Endodermal cell (in vitro differentiated cells): Measurements from ENCODE around the gene ITGB1BP1. TPM values are rescaled to one million over a fixed set of nuclear protein-coding genes. Genes with fewer than 3 reads are reported as not detected.

Experiments
- DNase-seq: peaks from one replicate; pipeline ENCODE4 v3.0.0-alpha.2; 2017
- H3K27ac ChIP-seq: 2 replicates; pipeline ENCODE4 v1.5.1; 2013; ENCODE audit warnings: mild to moderate bottlenecking, low read depth, low read length, moderate library complexity
- H3K27me3 ChIP-seq: 2 replicates; pipeline ENCODE4 v1.6.1; 2013; ENCODE audit warnings: mild to moderate bottlenecking, low read length, moderate library complexity; ENCODE audit not compliant: insufficient read depth, control insufficient read depth, poor library complexity, severe bottlenecking
- H3K36me3 ChIP-seq: 2 replicates; pipeline ENCODE4 v1.7.0; 2013; ENCODE audit warnings: mild to moderate bottlenecking, low read length, moderate library complexity; ENCODE audit not compliant: control insufficient read depth, insufficient read depth
- H3K4me1 ChIP-seq: one replicate; pipeline ENCODE4 v1.7.0; 2013; ENCODE audit warnings: low read length; ENCODE audit not compliant: control insufficient read depth, insufficient read depth
- H3K4me3 ChIP-seq: 2 replicates; pipeline ENCODE4 v1.5.1; 2013; ENCODE audit warnings: mild to moderate bottlenecking, low read length, moderate library complexity
- H3K9ac ChIP-seq: 2 replicates; pipeline ENCODE4 v1.6.1; 2013; ENCODE audit warnings: mild to moderate bottlenecking, low read length, moderate library complexity; ENCODE audit not compliant: poor library complexity, severe bottlenecking; ENCODE audit errors: extremely low read depth
- H3K9me3 ChIP-seq: 2 replicates; pipeline ENCODE4 v1.6.1; 2013; ENCODE audit warnings: mild to moderate bottlenecking, low read length, moderate library complexity; ENCODE audit not compliant: control insufficient read depth
- H3K27ac Mint-ChIP-seq: 2 replicates; pipeline ENCODE4 v1.8.0; 2020; ENCODE audit warnings: mixed read lengths
- H3K27me3 Mint-ChIP-seq: 2 replicates; pipeline ENCODE4 v1.8.0; 2021; ENCODE audit warnings: mild to moderate bottlenecking, mixed read lengths; ENCODE audit not compliant: insufficient read depth
- H3K36me3 Mint-ChIP-seq: 2 replicates; pipeline ENCODE4 v1.8.0; 2020; ENCODE audit warnings: low read depth, mixed read lengths
- H3K4me1 Mint-ChIP-seq: 2 replicates; pipeline ENCODE4 v1.8.0; 2020; ENCODE audit warnings: mixed read lengths
- H3K4me3 Mint-ChIP-seq: 2 replicates; pipeline ENCODE4 v1.8.0; 2020; ENCODE audit warnings: mild to moderate bottlenecking, moderate library complexity, mixed read lengths
- H3K9me3 Mint-ChIP-seq: 2 replicates; pipeline ENCODE4 v1.8.0; 2020; ENCODE audit warnings: mild to moderate bottlenecking, mixed read lengths
- CTCF ChIP-seq: fragments of 200-600 bp; sonication (generic); conservative IDR thresholded peaks from 2 replicates; pipeline ENCODE4 v1.5.0; 2021; ENCODE audit warnings: antibody characterized with exemption, mild to moderate bottlenecking
- WGBS, 2 experiments: methylation state at CpG; one replicate each; pipeline versions ENCODE4 v1.1.5 to v1.1.7; 2013; ENCODE audit warnings: missing lambda C conversion rate in 2 of 2, mixed read lengths in 1 of 2; ENCODE audit not compliant: insufficient coverage in 1 of 2, insufficient read length in 1 of 2; 5-methylcytosine and 5-hydroxymethylcytosine counted together
- total RNA-seq, 2 donors: library from RNA; stranded (reverse); fragmentation: NEBNext Ultra II Directional in 1 of 2; extraction: Animal tissue kit (Norgen Biotek cat#: 25700) in 1 of 2; gene quantifications; 2 replicates in 1 of 2; 3 replicates in 1 of 2; pipeline ENCODE4 v1.2.1, GENCODE V29; 2021

The ITGB1BP1 gene
- total RNA-seq, 2 donors from 2014 or later = 34.9 to 58.9 TPM

DNA sequence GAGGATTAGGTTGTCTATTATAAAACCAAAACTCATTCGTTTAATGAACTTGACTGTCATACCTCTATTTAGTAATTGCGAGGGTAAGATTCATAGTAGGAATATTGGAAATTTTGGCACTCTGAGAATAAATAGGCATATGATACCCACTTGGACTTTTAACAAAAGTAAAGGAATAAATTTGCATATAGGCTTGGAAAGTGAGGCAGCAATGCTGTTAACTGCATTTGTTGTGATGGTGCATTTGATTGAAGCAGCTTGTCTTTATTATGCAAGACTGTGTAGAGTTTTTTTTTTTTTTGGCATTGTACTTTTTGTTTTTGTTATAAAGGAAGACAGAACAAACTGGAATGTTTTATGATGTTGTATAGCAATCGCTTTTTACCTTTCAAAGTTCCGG, 18.9 kb downstream of the ITGB1BP1 start:
- Histone ChIP-seq H3K4me1 (no peaks in the 10 kb centered on the region), H3K36me3 (peaks cover 9% of the 10 kb centered on the region), H3K9ac (no peak overlapping the region), H3K9me3 (no peaks in the 10 kb centered on the region), H3K27me3 (no peaks in the 10 kb centered on the region), H3K27ac (no peak overlapping the region), H3K4me3 (no peak overlapping the region)
- Mint-ChIP-seq H3K4me3 (no peak overlapping the region), H3K9me3 (no peaks in the 10 kb centered on the region), H3K4me1 (peaks cover 6% of the 10 kb centered on the region), H3K27ac (no peak overlapping the region), H3K27me3 (no peaks in the 10 kb centered on the region), H3K36me3 (no peaks in the 10 kb centered on the region)
- WGBS, 2 experiments = 100% methylated on average over 3 to 4 of the region's 4 CpGs
- TF ChIP-seq CTCF = no peak
- no peak for DNase-seq

DNA sequence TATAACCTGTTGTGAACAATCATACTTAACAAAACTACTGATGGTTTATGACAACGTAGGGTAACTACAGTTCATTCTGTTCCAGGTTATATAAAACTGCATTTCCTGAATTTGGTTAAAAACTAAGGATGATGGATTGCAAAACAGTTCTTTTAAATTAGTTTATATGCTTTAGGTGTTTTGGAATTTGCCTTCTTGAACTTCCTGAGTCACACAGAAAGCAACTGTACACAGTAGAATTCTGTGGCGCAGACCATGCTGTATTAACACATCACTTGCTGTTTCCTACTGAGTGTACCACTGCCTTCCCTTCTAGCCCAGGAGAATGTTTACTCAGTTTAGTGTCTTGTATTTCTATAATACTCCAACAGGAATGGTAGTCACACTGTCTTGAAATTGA, 19.4 kb downstream of the ITGB1BP1 start:
- Histone ChIP-seq H3K36me3 (peaks cover 9% of the 10 kb centered on the region), H3K9ac (no peak overlapping the region), H3K27me3 (no peaks in the 10 kb centered on the region), H3K4me3 (no peak overlapping the region), H3K9me3 (no peaks in the 10 kb centered on the region), H3K4me1 (no peaks in the 10 kb centered on the region), H3K27ac (no peak overlapping the region)
- no peak for DNase-seq
- Mint-ChIP-seq H3K4me3 (no peak overlapping the region), H3K27me3 (no peaks in the 10 kb centered on the region), H3K4me1 (peaks cover 6% of the 10 kb centered on the region), H3K27ac (no peak overlapping the region), H3K9me3 (no peaks in the 10 kb centered on the region), H3K36me3 (no peaks in the 10 kb centered on the region)
- WGBS, 2 experiments = 93 to 100% methylated on average over 1 to 2 of the region's 2 CpGs
- TF ChIP-seq CTCF = no peak

DNA sequence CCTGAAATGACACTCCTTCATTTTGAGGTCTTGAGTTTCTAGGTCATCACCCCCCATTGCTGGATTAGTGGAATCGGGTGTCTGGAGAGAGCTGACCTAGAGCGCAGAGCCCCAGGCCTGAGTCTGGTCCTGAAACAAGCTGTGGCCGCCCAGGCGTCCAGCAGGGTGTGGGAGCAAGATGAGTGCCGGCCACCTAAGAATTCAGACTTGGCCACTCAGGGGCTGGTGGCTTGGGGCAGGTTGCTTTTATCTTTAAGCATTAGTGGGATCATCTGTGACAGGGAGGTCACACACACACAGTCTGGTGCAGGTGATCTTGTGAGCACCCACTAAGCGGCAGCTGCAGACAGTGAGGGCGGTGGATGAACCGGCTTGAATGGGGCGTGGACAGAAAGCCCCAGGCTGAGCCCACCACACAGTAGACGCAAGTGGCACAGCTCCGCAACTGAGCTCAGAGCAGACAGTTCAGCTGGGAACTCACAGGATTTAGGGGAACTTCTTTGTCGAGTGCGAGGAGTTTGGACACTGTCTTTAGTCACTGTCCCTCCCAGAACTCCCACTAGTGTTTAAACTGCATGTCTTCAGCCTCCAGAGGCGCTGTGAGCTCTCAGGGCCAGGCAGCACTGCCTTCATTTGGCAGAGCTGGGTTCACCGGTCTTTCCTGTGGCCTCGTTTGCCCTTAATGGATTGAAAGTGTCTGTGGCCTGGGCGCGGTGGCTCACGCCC, 21.5 kb downstream of the ITGB1BP1 start:
- no peaks in the 10 kb centered on the region for H3K4me1 ChIP-seq
- DNase-seq = peak; percentile 51
- H3K9ac ChIP-seq = no peak overlapping the region
- no peaks in the 10 kb centered on the region for H3K4me1 Mint-ChIP-seq
- H3K9me3 ChIP-seq = no peaks in the 10 kb centered on the region
- H3K36me3 ChIP-seq = peaks cover 5% of the 10 kb centered on the region
- peak; percentile 45 for TF ChIP-seq CTCF
- H3K27ac Mint-ChIP-seq = no peak overlapping the region
- H3K27ac ChIP-seq = no peak overlapping the region
- no peaks in the 10 kb centered on the region for H3K27me3 ChIP-seq
- no peaks in the 10 kb centered on the region for H3K36me3 Mint-ChIP-seq
- no peak overlapping the region for H3K4me3 ChIP-seq
- no peaks in the 10 kb centered on the region for H3K27me3 Mint-ChIP-seq
- 92 to 93% methylated on average over 12 to 19 of the region's 19 CpGs for WGBS, 2 experiments
- H3K9me3 Mint-ChIP-seq = no peaks in the 10 kb centered on the region
- H3K4me3 Mint-ChIP-seq = no peak overlapping the region
